HepG2 (cell line): ENCODE measurements around the gene KLHDC7A. TPM values are rescaled to one million over a fixed set of nuclear protein-coding genes. Genes with fewer than 3 reads are reported as not detected.

Experiments
- ATAC-seq: fragments of 200-7000 bp; cut with Tn5 transposase; 3 replicates; pipeline ENCODE4 v1.9.1; 2020; ENCODE audit warnings: mild to moderate bottlenecking, moderate library complexity
- BruUV-seq: library from RNA; stranded (reverse); fragments of 400-500 nt; replicated peaks from 2 replicates; lab custom pipeline; 2021; lab: Mats Ljungman, UMichigan
- CTCF ChIA-PET: fragments of 300-600 bp; formaldehyde crosslinking; extraction: SDS; loops from one replicate; lab custom pipeline; 2021; ENCODE audit warnings: low total read pairs, inconsistent platforms, low intra/inter-chr PET ratio; lab: Yijun Ruan, JAX
- POLR2A ChIA-PET: fragments of 350-600 bp; sonication (Branson Sonifier 250); formaldehyde crosslinking; loops from one replicate; lab custom pipeline; 2020; ENCODE audit warnings: antibody characterized with exemption, inconsistent platforms; lab: Yijun Ruan, JAX
- DNase-seq: peaks from one replicate; pipeline ENCODE4 v3.0.0-alpha.2; 2015; ENCODE audit warnings: low spot score
- FAIRE-seq: peaks from 3 replicates; lab custom pipeline; 2011; peaks lifted over from hg19 to GRCh38; lab: Jason Lieb, UNC
- H2AFZ ChIP-seq: one replicate; pipeline ENCODE4 v1.6.1; 2011; ENCODE audit warnings: low read length, inconsistent platforms
- H3K27ac ChIP-seq: fragments of 300-600 bp; 3 replicates; pipeline ENCODE4 v1.8.0; 2011; ENCODE audit warnings: mixed run types, mild to moderate bottlenecking, mixed read lengths, low read length, inconsistent platforms; ENCODE audit not compliant: insufficient read depth; ENCODE audit errors: extremely low read length
- H3K27me3 ChIP-seq, 2 experiments: fragments of 200-600 bp in 1 of 2; 2 replicates in 1 of 2; 3 replicates in 1 of 2; pipeline versions ENCODE4 v1.6.0 to v1.8.0; 2011; ENCODE audit warnings: low read length in 2 of 2, mild to moderate bottlenecking in 2 of 2, moderate library complexity in 2 of 2, inconsistent platforms in 1 of 2; ENCODE audit not compliant: insufficient read depth in 2 of 2, control insufficient read depth in 1 of 2
- H3K36me3 ChIP-seq, 2 experiments: fragments of 200-600 bp in 1 of 2; replicated peaks in 1 of 2; 2 replicates in 1 of 2; 3 replicates in 1 of 2; pipeline versions ENCODE4 v1.5.1 to v1.8.0; 2011; ENCODE audit warnings: low read length in 2 of 2, inconsistent platforms in 1 of 2; ENCODE audit not compliant: insufficient read depth in 2 of 2, control insufficient read depth in 1 of 2
- H3K4me1 ChIP-seq: 2 replicates; pipeline ENCODE4 v1.5.1; 2012; ENCODE audit warnings: low read length, inconsistent platforms; ENCODE audit not compliant: insufficient read depth
- H3K4me2 ChIP-seq: 2 replicates; pipeline ENCODE4 v1.6.0; 2011; ENCODE audit warnings: low read depth, low read length, inconsistent platforms
- H3K4me3 ChIP-seq, 3 experiments: fragments of 200-600 bp in 1 of 3; sonication (generic), shearing (Covaris generic) in 1 of 3; replicated peaks in 1 of 3; 2 replicates each; pipeline ENCODE4 v1.5.1; 2011 to 2016; ENCODE audit warnings: low read length in 3 of 3, inconsistent platforms in 2 of 3, low read depth in 2 of 3, mild to moderate bottlenecking in 2 of 3, control low read depth in 1 of 3, mixed read lengths in 1 of 3; ENCODE audit not compliant: insufficient read depth in 1 of 3
- H3K79me2 ChIP-seq: one replicate; pipeline ENCODE4 v1.6.1; 2011; ENCODE audit warnings: low read length, inconsistent platforms; ENCODE audit not compliant: insufficient read depth
- H3K9ac ChIP-seq: 2 replicates; pipeline ENCODE4 v1.6.0; 2011; ENCODE audit warnings: mild to moderate bottlenecking, low read depth, low read length, inconsistent platforms; ENCODE audit not compliant: insufficient read depth
- H3K9me3 ChIP-seq: 2 replicates; pipeline ENCODE4 v1.5.1; 2012; ENCODE audit warnings: mild to moderate bottlenecking, low read length
- H4K20me1 ChIP-seq: 2 replicates; pipeline ENCODE4 v1.6.0; 2011; ENCODE audit warnings: inconsistent platforms, mild to moderate bottlenecking, low read length, moderate library complexity; ENCODE audit not compliant: insufficient read depth
- CAMTA2 ChIP-seq: sonication (generic); formaldehyde crosslinking; IDR thresholded peaks from 2 replicates; pipeline ENCODE4 v1.4.0; 2020; ENCODE audit warnings: mild to moderate bottlenecking, missing genetic modification reagents, borderline replicate concordance
- GABPB1 ChIP-seq: IDR thresholded peaks from 2 replicates; pipeline ENCODE4 v1.6.1; 2016; ENCODE audit warnings: mild to moderate bottlenecking, missing genetic modification reagents, moderate library complexity, missing compliant biosample characterization
- MIER2 ChIP-seq: IDR thresholded peaks from 2 replicates; pipeline ENCODE4 v1.6.1; 2016; ENCODE audit warnings: missing biosample characterization, missing genetic modification reagents
- NFKBIZ ChIP-seq: IDR thresholded peaks from 2 replicates; pipeline ENCODE4 v1.6.1; 2018; ENCODE audit warnings: missing genetic modification reagents, missing compliant biosample characterization
- PLRG1 ChIP-seq: fragments of 450-650 bp; conservative IDR thresholded peaks from 2 replicates; pipeline ENCODE4 v1.6.1; 2016
- RFX3 ChIP-seq: IDR thresholded peaks from 2 replicates; pipeline ENCODE4 v1.6.1; 2016; ENCODE audit warnings: missing biosample characterization, missing genetic modification reagents
- TCF12 ChIP-seq, 2 experiments: fragments of 450-650 bp in 1 of 2; sonication (generic) in 1 of 2; formaldehyde crosslinking in 1 of 2; IDR thresholded peaks; 2 replicates each; pipeline versions ENCODE4 v1.6.1 to v1.8.0; 2017 to 2022; ENCODE audit warnings: antibody characterized with exemption in 1 of 2, mild to moderate bottlenecking in 1 of 2, missing genetic modification reagents in 1 of 2, moderate library complexity in 1 of 2
- ZNF333 ChIP-seq: sonication (generic); formaldehyde crosslinking; IDR thresholded peaks from 2 replicates; pipeline ENCODE4 v1.4.0; 2020; ENCODE audit warnings: mild to moderate bottlenecking, missing genetic modification reagents, borderline replicate concordance
- ZNF674 ChIP-seq: sonication (generic); formaldehyde crosslinking; IDR thresholded peaks from 2 replicates; pipeline ENCODE4 v1.5.0; 2020; ENCODE audit warnings: low read depth, mild to moderate bottlenecking, missing genetic modification reagents
- ZNF883 ChIP-seq: sonication (generic); formaldehyde crosslinking; IDR thresholded peaks from 2 replicates; pipeline ENCODE4 v1.5.1; 2020; ENCODE audit warnings: mild to moderate bottlenecking, missing genetic modification reagents; ENCODE audit errors: not compliant biosample characterization
- WGBS: methylation state at CpG from one replicate; pipeline ENCODE4 v1.1.6; 2017; ENCODE audit warnings: low lambda C conversion rate; 5-methylcytosine and 5-hydroxymethylcytosine counted together
- in situ Hi-C: cut with HindIII; loops from 2 replicates; pipeline ENCODE4 v1.10.0; 2017; ENCODE audit warnings: low pct_unique_long_range_greater_than_20kb; ENCODE audit not compliant: extremely low pct_ligation_motif_present
- intact Hi-C: fragments of 100-400 bp; cut with micrococcal nuclease; formaldehyde crosslinking; loops from one replicate; pipeline ENCODE4 v1.10.0; 2022; ENCODE audit not compliant: unreplicated experiment
- polyA plus RNA-seq, 8 experiments: library from polyadenylated mRNA; depleted of rRNA in 3 of 8; stranded (reverse) in 7 of 8; unstranded in 1 of 8; fragments of >200 nt; fragmentation: Illumina TruSeq in 4 of 8; extraction: Trizol in 4 of 8; gene quantifications; 2 replicates each; pipeline versions ENCODE4 v1.2.1 to v1.2.3, GENCODE V29; 2011 to 2016; ENCODE audit warnings: low read depth in 4 of 8, missing spikeins in 1 of 8, mixed read lengths in 1 of 8; ENCODE audit not compliant: insufficient read depth in 1 of 8
- total RNA-seq, 5 experiments: library from RNA; depleted of rRNA; stranded (reverse); fragments of >200 nt; fragmentation: Illumina TruSeq; extraction: Trizol; gene quantifications; 2 replicates each; pipeline ENCODE4 v1.2.3, GENCODE V29; 2016; ENCODE audit warnings: low read depth in 1 of 5
- TF ChIP-seq, protein P1 (sequence below): sonication (generic); formaldehyde crosslinking; IDR thresholded peaks from 2 replicates; pipeline ENCODE4 v1.8.0; 2022; ENCODE audit warnings: missing genetic modification reagents, low read depth, mild to moderate bottlenecking, borderline replicate concordance
- TF ChIP-seq, protein P2 (sequence below): sonication (generic); formaldehyde crosslinking; IDR thresholded peaks from 2 replicates; pipeline ENCODE4 v1.5.1; 2020; ENCODE audit warnings: mild to moderate bottlenecking, missing genetic modification reagents, moderate library complexity

The KLHDC7A gene
- total and polyA plus RNA-seq, 2 of the 13 experiments (the other 11 are each of a cell fraction or from before 2014, with no cell fraction given), result 0.15 to 1.8 TPM

DNA sequence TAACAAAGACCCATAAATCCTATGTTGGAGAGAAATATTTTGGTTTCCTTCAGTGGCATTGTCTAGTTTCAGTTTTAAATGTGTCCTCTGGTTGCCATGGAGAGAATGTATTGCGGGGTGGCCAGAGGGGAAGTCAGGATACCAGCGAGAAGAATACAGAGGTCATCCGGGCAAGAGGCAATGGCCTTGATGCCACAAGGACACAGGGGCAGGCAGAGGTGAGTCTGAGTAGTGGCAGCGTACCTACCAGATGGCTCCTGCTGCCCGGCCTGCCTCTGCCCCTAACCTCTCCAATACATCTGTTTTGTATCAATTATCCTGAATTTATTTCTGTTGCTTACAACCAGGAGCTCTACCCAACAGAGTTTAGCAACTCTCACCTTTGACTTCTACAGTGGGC, 14.9 kb downstream of the KLHDC7A start:
- no TSS peak for BruUV-seq
- ATAC-seq (no peak), DNase-seq (no peak), FAIRE-seq (no peak)
- Histone ChIP-seq H3K9ac (no peak overlapping the region), H3K36me3 (no peaks in the 10 kb centered on the region), H3K27me3 (0 out of 5 replicates have a peak, but pooled peaks cover 0 to 7% of the 10 kb centered on the region in 2 experiments), H3K9me3 (no peaks in the 10 kb centered on the region), H3K27ac (no peak overlapping the region), H3K4me1 (no peaks in the 10 kb centered on the region), H3K79me2 (no peaks in the 10 kb centered on the region), H2AFZ (no peak overlapping the region), H4K20me1 (no peaks in the 10 kb centered on the region), H3K4me3 (no peak overlapping the region), H3K4me2 (no peak overlapping the region)
- TF ChIP-seq MIER2 (CRISPR knock-in tag) (no peak), CAMTA2 (CRISPR knock-in tag) (no peak), TCF12 (IDR thresholded peaks at IDR 0.05) (no peak), TCF12 (CRISPR knock-in tag; IDR thresholded peaks at IDR 0.05) (no peak), ZNF674 (CRISPR knock-in tag) (no peak), GABPB1 (CRISPR knock-in tag) (no peak), NFKBIZ (CRISPR knock-in tag) (no peak)
- POLR2A ChIA-PET, result no interaction called here
- CTCF ChIA-PET, result no interaction called here
- intact Hi-C loops, result no loop called here
- in situ Hi-C loops, result no loop called here
- 8% methylated on average over 5 of the region's 5 CpGs for WGBS

DNA sequence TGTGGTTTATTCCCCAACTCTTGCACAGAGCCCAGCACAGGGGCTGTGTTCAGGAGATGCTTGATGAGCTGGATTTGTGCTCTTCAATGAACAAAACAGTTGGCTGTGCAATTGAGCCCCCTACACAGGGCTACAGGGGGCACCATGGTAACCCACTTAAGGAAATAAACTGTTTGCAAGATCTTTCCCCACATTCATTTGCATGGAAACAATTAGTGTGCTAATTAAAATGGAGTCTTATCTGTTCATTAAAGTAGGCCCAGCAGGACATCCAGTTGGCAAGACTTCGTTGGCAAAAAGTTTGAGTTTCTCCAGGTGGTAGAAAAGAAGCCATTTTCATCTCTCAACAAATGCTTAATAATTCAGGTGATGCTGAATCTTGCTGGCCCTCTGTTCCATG, 15.3 kb downstream of the KLHDC7A start:
- in situ Hi-C loops, result no loop called here
- DNase-seq (no peak), FAIRE-seq (no peak), ATAC-seq (no peak)
- H2AFZ ChIP-seq, result no peak overlapping the region
- H4K20me1 ChIP-seq, result no peaks in the 10 kb centered on the region
- no peak overlapping the region for H3K4me2 ChIP-seq
- intact Hi-C loops, result no loop called here
- ChIA-PET CTCF (no interaction called here), POLR2A (no interaction called here)
- H3K4me3 ChIP-seq, result no peak overlapping the region
- TF ChIP-seq ZNF333 (no peak), RFX3 (no peak), ZNF883 (CRISPR knock-in tag) (no peak), PLRG1 (no peak)
- TF ChIP-seq, protein P1, sequence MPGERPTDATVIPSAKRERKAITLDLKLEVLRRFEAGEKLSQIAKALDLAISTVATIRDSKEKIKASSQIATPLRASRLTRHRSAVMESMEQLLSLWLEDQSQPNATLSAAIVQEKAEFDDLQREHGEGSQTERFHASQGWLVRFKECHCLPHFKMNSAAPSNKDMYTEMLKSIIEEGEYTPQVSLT (CRISPR knock-in tag), result no peak
- TF ChIP-seq, protein P2, sequence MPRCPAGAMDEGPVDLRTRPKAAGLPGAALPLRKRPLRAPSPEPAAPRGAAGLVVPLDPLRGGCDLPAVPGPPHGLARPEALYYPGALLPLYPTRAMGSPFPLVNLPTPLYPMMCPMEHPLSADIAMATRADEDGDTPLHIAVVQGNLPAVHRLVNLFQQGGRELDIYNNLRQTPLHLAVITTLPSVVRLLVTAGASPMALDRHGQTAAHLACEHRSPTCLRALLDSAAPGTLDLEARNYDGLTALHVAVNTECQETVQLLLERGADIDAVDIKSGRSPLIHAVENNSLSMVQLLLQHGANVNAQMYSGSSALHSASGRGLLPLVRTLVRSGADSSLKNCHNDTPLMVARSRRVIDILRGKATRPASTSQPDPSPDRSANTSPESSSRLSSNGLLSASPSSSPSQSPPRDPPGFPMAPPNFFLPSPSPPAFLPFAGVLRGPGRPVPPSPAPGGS (CRISPR knock-in tag), result no peak
- no peak overlapping the region for H3K9ac ChIP-seq
- H3K9me3 ChIP-seq, result no peaks in the 10 kb centered on the region
- 0 out of 5 replicates have a peak, but pooled peaks cover 0 to 7% of the 10 kb centered on the region in 2 experiments for H3K27me3 ChIP-seq
- WGBS, result 0% methylated on average over 1 of the region's 1 CpG
- H3K4me1 ChIP-seq, result no peaks in the 10 kb centered on the region
- no TSS peak for BruUV-seq
- no peak overlapping the region for H3K27ac ChIP-seq
- H3K36me3 ChIP-seq, result no peaks in the 10 kb centered on the region
- H3K79me2 ChIP-seq, result no peaks in the 10 kb centered on the region
